HG02885 (cell line): Measurements from ENCODE around the gene SPAG9.
"Not testable (repeated sequence)": the region's sequence is repeated elsewhere in the genome, so short reads cannot be mapped to it uniquely, and the experiment has no call there.

ENCODE experiments used
- ATAC-seq: cut with Tn5 transposase; IDR thresholded peaks from one replicate; pipeline ENCODE4 v1.9.1; 2021; ENCODE audit warnings: mild to moderate bottlenecking; ENCODE audit not compliant: unreplicated experiment, poor library complexity

Gene SPAG9

GRCh38 chr17:51088868-51089267 is 31.8 kb downstream of the SPAG9 start:
- not testable (repeated sequence) for ATAC-seq

GRCh38 chr17:51088287-51088686 is 32.4 kb downstream of the SPAG9 start:
- no peak for ATAC-seq

DNA sequence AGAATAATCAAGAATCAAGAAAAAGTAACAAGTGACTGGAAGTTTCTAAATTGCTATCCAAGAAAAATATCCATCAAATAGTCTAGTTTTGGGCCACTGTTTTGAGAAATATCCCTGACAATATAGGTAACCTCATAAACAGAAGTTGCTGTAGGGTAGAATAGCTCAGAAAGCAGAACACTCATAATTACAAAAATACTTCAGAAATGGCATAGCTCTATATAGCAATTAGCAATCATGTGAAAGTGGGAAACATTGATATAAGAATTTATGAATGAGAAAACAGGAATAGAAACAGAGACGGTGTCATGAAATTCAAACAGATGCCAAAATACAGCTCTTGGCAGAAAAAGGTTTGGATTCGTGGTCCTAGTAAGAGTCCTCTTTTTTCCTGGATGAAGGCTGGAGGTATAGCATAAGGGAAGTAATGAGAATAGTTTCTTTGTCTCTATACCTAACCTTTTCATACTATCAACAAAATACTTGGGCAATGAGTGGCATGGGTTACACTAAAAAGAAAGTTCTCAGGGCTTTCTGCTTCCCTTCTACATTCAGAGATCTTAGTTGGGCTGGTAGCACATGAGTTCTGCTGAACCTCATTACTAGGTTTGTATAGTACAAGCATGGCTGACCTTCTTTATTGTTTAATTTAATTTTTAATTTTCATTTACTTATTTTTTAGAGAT is 33.5 kb downstream of the SPAG9 start:
- no peak for ATAC-seq

- ATAC-seq: no peak
Measured at GRCh38 chr17:51085150-51085805, 35.4 kb downstream of the SPAG9 start.

GRCh38 chr17:51083981-51084380 is 36.7 kb downstream of the SPAG9 start:
- ATAC-seq: no peak

DNA sequence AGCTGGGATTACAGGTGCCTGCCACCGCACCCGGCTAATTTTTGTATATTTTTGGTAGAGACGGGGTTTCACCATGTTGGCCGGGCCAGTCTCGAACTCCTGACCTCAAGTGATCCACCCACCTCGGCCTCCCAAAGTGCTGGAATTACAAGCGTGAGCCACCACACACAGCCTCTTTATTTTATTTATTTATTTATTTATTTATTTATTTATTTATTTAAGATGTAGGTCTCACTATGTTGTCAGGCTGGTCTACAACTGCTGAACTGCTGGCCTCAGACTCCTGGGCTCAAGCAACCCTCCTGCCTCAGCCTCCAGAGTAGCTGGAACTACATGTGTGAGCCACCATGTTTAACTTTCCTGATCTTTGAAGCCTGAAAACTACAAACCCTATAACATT is 37.3 kb downstream of the SPAG9 start:
- ATAC-seq: not testable (repeated sequence)

DNA sequence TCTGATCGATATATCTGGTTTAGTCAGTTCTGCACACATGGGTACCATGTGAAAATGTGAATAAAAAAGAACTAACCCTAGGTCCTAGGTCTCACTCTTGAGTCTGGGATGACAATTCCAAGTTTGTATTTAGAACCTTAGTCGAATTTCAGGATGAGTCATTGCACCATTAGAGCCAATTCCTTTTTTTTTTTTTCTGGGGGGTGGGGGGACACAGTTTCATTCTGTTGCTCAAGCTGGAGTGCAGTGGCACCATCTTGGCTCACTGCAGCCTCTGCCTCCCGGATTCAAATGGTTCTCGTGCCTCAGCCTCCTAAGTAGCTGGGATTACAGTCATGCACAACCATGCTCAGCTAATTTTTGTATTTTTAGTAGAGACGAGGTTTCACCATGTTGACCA is 41.6 kb downstream of the SPAG9 start:
- no peak for ATAC-seq

- no peak for ATAC-seq
Measured at GRCh38 chr17:51078009-51078592, 42.6 kb downstream of the SPAG9 start.

DNA sequence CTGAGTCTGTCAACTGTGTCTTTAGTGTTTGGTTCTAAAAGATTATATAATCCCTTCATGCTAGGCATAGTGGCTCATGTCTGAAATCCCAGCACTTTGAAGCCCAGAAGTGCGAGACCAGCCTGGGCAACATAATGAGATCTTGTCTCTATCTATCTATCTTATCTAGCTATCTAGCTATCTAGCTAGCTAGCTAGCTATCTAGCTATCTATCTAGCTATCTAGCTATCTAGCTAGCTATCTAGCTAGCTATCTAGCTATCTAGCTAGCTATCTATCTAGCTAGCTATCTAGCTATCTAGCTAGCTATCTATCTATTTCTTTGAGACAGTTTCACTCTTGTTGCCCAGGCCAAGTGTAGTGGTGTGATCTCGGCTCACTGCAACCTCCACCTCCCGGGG is 43.8 kb downstream of the SPAG9 start:
- no peak for ATAC-seq

GRCh38 chr17:51071556-51071955 is 49.1 kb downstream of the SPAG9 start:
- no peak for ATAC-seq

DNA sequence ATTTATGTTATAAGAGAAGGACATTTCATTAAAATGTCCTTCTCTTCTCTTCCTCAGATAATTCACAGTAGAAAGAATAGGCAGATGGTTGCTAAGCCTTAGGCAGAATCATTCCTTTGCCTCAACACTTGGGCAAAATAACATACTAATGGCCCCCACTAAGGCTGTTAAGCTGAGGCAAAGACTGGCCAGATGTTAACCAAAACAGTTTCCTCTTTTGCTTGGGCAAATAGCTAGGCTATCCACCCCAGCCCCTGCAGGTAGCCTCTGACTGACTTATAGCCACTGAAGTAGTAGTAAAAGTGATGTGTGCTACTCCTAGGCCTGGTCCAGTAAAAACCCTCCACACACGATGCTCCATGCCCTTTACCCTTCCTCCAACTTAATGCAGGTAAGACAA is 55.2 kb downstream of the SPAG9 start:
- ATAC-seq: no peak

- no peak for ATAC-seq
Measured at GRCh38 chr17:51064061-51064735, 56.5 kb downstream of the SPAG9 start.

DNA sequence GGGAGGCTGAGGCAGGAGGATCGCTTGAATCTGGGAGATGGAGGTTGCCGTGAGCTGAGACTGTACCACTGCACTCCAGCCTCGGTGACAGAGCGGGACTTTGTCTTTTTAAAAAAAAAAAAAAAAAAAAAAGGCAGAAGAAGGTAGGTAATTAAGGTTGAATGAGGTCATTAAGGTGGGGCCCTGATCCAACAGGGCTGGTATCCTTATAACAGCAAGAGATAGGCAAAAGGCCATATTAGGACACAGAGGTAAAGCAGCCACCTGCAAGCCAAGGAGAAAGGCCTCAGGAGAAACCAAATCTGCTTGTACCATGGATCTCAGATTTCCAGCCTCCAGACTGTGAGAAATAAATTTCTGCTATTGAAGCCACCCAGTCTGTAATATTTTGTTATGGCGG is 60.3 kb downstream of the SPAG9 start:
- no peak for ATAC-seq

DNA sequence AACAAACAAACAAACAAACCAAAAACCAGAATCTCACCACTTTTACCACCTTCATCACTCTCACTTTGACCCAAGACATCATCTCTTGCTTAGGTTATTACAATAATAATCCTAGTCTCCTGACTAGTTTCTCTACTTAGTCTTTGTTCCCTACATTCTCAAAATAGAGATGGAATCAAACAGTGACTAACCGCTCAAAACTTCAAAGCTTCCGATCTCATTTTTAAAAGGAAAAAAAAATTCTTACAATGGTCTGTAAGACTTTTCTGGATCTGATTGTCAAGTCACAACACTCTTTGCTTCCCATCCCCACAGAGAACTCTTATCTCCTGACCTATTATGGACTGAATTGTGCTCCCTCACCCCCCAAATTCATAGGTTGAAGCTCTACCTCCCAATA is 60.9 kb downstream of the SPAG9 start:
- no peak for ATAC-seq

DNA sequence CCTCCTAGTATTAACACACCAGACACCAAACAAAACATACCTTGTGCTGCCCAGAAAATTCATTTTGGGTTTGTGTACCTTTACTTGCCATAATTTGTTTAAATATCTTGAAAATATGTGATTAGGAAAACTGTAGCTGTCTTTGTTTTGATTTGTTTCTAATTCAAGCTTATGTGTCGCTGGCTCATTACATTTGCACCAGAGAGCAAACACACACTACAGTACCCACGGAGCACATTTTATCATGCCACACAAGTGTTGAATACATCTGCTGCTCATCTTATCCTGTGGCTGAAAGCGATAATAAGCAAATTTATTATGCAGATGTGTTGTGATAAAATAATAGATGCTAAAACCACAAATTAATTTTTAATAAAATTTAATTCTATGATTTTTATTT is 63.1 kb downstream of the SPAG9 start:
- no peak for ATAC-seq

GRCh38 chr17:51056813-51057510 is 63.7 kb downstream of the SPAG9 start:
- ATAC-seq: no peak

DNA sequence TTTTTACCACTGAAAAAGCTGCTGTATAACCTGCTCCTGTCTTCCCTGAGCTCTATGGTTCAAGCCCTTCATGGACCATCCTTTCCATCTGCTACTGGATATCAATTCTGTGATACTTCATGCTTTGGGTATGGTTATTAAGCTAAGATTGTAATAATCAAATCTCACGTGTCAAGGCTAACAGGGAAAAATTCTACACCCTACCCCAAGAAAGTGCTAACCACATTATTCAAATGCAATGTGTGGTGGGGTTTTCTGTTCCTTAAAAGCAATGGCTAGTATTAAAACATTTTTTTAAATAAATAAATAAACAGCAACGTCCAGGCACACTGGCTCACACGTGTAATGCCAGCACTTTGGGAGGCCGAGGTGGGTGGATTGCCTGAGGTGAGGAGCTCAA is 65.9 kb downstream of the SPAG9 start:
- ATAC-seq: no peak

DNA sequence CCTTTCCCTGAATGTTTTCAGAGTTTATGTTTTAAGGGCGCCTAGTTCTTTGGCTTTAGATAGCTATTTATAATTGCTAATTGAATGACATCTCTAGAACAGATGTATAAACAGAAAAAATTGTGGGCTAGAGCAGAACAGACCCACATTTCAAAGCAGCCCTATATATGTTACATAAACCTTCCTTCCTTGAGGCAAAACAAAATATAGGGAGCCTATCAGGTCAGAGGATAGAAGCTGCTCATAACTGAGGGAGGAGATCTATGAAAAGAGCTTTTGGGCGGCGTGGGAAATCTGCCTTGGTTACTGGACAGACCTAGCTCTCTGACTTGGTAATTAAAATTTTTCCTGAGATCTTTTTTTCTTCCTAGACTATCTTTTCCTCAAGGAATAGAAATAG is 68.4 kb downstream of the SPAG9 start:
- ATAC-seq: no peak

- ATAC-seq: peak; percentile 89
Measured at GRCh38 chr17:51050291-51051033, 70.2 kb downstream of the SPAG9 start.
